Ovary (tissue), 3 donors: ENCODE data around the gene SLC39A5.

ENCODE experiments used
- CTCF ChIP-seq, 3 donors: fragments of 450-650 bp in 2 of 3; fragments of 200-600 bp in 1 of 3; IDR thresholded peaks; one replicate each; pipeline versions ENCODE4 v1.5.1 to v1.8.0; 2016 to 2022; ENCODE audit warnings: antibody characterized with exemption in 3 of 3, mild to moderate bottlenecking in 1 of 3
- POLR2A ChIP-seq: fragments of 450-650 bp; IDR thresholded peaks from one replicate; pipeline ENCODE4 v1.6.1; 2017; ENCODE audit warnings: antibody characterized with exemption, mild to moderate bottlenecking, moderate library complexity
- donor health status: DM: no; HTN: no; CAD: no.

- TF ChIP-seq CTCF (IDR thresholded peaks at IDR 0.05) (no peak), POLR2A (no peak)
These were observed 37.7 kb downstream of the SLC39A5 start for GRCh38 chr12:56267443-56268071.
